ENCODE results near the gene ZNF880.
"Not testable (repeated sequence)": the region's sequence is repeated elsewhere in the genome, so short reads cannot be mapped to it uniquely, and the experiment has no call there.

The ZNF880 gene

GRCh38 chr19:52369559-52370340, at the start of gene ZNF880:
TSS of gene ZNF880 (plus strand) at chr19:52369923. CDS start at chr19:52369966, 43 bp downstream.
- DNase-seq, result peak; percentile 90

- DNase-seq, result no peak
These were observed 47.3 kb upstream of the ZNF880 start for GRCh38 chr19:52322429-52322828.

GRCh38 chr19:52331757-52332156, 38.0 kb upstream of the ZNF880 start:
- DNase-seq, result no peak

GRCh38 chr19:52335768-52336116, 34.0 kb upstream of the ZNF880 start:
- no peak for DNase-seq

- DNase-seq, result peak; percentile 87
These were observed 33.5 kb upstream of the ZNF880 start, which contains the start of gene ZNF610 for GRCh38 chr19:52336117-52336790. TSS of gene ZNF610 (plus strand) at chr19:52336243. CDS start at chr19:52349173, 12,930 bp downstream.

GRCh38 chr19:52336791-52337381, 32.8 kb upstream of the ZNF880 start:
- no peak for DNase-seq

- not testable (repeated sequence) for DNase-seq
These were observed 30.7 kb upstream of the ZNF880 start for GRCh38 chr19:52339022-52339421.

GRCh38 chr19:52343548-52343947, 26.2 kb upstream of the ZNF880 start:
- DNase-seq, result peak; percentile 62

GRCh38 chr19:52345162-52345561, 24.6 kb upstream of the ZNF880 start:
- DNase-seq, result no peak

GRCh38 chr19:52351512-52351911, 18.2 kb upstream of the ZNF880 start:
- no peak for DNase-seq

- DNase-seq, result no peak
These were observed 3.3 kb upstream of the ZNF880 start for GRCh38 chr19:52366414-52366824.

GRCh38 chr19:52370341-52370710, 603 bp downstream of the ZNF880 start:
- no peak for DNase-seq

- DNase-seq, result no peak
These were observed 21.4 kb downstream of the ZNF880 start for GRCh38 chr19:52391135-52391534.

GRCh38 chr19:52397310-52398080, 27.8 kb downstream of the ZNF880 start, which contains the start of gene ZNF528:
TSS of gene ZNF528 (plus strand) at chr19:52397849. CDS start at chr19:52402014, 4,165 bp downstream.
- peak; percentile 91 for DNase-seq

GRCh38 chr19:52398081-52398441, 28.3 kb downstream of the ZNF880 start:
- peak; percentile 41 for DNase-seq

- no peak for DNase-seq
These were observed 40.6 kb downstream of the ZNF880 start for GRCh38 chr19:52410276-52410675.

- DNase-seq, result no peak
These were observed 46.0 kb downstream of the ZNF880 start for GRCh38 chr19:52415711-52416110.

GRCh38 chr19:52428937-52429336, 59.2 kb downstream of the ZNF880 start, which contains the start of gene ZNF534:
TSS of gene ZNF534 (plus strand) at chr19:52429148. CDS start at chr19:52431475, 2,327 bp downstream.
- DNase-seq, result no peak

Measured in hematopoietic multipotent progenitor cell treated with erythropoietin and hydrocortisone succinate and interleukin-3 and kit ligand, for 8 days (in vitro differentiated cells).